Sigmoid colon (tissue), 4 donors: ENCODE data around the gene SMIM1.

Experiments used
- EP300 ChIP-seq, 4 donors: sonication (generic); formaldehyde crosslinking; IDR thresholded peaks; one replicate each; pipeline ENCODE4 v1.6.1; 2017; ENCODE audit warnings: antibody characterized with exemption in 4 of 4
- POLR2A ChIP-seq, 2 donors: fragments of 450-650 bp; IDR thresholded peaks; one replicate each; pipeline ENCODE4 v1.6.1; 2016; ENCODE audit warnings: antibody characterized with exemption in 2 of 2, mild to moderate bottlenecking in 2 of 2, moderate library complexity in 2 of 2
- POLR2AphosphoS5 ChIP-seq, 4 donors: sonication (generic); formaldehyde crosslinking; IDR thresholded peaks; one replicate each; pipeline ENCODE4 v1.6.1; 2017; ENCODE audit warnings: antibody characterized with exemption in 4 of 4
- TF ChIP-seq, protein P1 (sequence below), 4 experiments: fragments of 450-650 bp in 3 of 4; fragments of 200-600 bp in 1 of 4; IDR thresholded peaks; one replicate each; pipeline ENCODE4 v1.5.1; 2016 to 2019; ENCODE audit warnings: antibody characterized with exemption in 4 of 4, mild to moderate bottlenecking in 3 of 4, moderate library complexity in 2 of 4

GRCh38 chr1:3789421-3790300 is 17.1 kb downstream of the SMIM1 start:
- TF ChIP-seq, protein P1, sequence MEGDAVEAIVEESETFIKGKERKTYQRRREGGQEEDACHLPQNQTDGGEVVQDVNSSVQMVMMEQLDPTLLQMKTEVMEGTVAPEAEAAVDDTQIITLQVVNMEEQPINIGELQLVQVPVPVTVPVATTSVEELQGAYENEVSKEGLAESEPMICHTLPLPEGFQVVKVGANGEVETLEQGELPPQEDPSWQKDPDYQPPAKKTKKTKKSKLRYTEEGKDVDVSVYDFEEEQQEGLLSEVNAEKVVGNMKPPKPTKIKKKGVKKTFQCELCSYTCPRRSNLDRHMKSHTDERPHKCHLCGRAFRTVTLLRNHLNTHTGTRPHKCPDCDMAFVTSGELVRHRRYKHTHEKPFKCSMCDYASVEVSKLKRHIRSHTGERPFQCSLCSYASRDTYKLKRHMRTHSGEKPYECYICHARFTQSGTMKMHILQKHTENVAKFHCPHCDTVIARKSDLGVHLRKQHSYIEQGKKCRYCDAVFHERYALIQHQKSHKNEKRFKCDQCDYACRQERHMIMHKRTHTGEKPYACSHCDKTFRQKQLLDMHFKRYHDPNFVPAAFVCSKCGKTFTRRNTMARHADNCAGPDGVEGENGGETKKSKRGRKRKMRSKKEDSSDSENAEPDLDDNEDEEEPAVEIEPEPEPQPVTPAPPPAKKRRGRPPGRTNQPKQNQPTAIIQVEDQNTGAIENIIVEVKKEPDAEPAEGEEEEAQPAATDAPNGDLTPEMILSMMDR (IDR thresholded peaks at IDR 0.05) = no peak
- TF ChIP-seq POLR2A (IDR thresholded peaks at IDR 0.05) (no peak), POLR2AphosphoS5 (IDR thresholded peaks at IDR 0.05) (no peak), EP300 (IDR thresholded peaks at IDR 0.05) (no peak)
